ENCODE measurements around the gene CSDE1.
"Not testable (repeated sequence)": the region's sequence is repeated elsewhere in the genome, so short reads cannot be mapped to it uniquely, and the experiment has no call there.

The CSDE1 gene

DNA sequence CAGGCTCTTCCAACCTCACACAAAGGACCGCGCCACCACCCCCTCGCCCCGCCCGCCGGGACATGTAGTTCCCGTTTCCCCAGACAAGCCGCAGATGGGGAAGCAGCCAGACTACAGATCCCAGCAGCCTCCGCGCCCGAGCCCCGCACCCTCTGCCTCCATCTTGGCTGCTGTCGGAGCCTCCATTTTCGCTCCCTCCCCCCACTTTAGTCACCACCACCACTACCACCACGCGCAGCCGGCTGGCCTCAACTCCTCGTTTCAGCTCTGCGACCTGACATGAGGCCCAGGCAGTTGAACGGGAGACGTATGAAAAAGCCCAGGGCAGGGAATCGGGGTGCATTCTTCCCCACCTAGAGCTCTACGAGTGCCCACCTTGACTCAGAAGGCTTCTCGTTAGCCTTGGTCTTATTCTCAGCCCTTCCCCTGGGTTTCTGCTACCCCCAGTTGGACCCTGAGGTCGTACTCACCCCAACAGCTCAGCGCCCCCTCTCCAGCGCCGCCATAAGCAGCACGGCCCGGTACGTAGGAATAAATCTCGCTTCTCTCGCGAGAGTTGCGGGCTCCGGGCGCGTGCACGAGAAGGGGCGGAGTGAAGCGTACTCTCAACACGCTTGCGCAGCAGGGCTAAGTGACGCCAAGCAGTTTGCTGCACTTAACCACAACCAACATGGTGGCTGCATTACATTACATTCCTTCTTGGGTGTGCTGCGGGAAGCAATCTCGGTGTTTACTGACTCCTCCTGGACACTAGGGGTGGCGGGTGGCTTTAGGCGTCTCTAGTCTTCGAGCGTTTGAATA lies at the start of gene CSDE1:
Gene CSDE1, minus strand, starts transcription at position 530 of the 801 bp plus-strand sequence. CDS start 18,094 bp downstream, outside the sequence.
- DNase-seq (ENCODE audit: low read depth in 2 of 3, low spot score in 2 of 3), result peak; percentile 81 to 90 (median 90)

DNA sequence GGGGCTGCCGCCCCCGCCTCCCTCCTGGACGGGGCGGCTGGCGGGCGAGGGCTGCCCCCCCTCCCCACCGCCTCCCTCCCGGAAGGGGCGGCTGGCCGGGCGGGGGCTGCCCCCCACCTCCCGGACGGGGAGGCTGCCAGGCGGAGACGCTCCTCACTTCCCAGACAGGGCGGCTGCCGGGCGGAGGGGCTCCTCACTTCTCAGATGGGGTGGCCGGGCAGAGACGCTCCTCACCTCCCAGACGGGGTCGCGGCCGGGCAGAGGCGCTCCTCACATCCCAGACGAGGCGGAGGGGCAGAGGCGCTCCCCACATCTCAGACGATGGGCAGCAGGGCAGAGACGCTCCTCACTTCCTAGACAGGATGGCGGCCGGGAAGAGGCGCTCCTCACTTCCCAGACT lies 46.7 kb upstream of the CSDE1 start:
- not testable (repeated sequence) for DNase-seq (ENCODE audit: low read depth in 2 of 3, low spot score in 2 of 3)

- no peak for DNase-seq (ENCODE audit: low read depth in 2 of 3, low spot score in 2 of 3)
Observed at GRCh38 chr1:114803001-114803400, 45.2 kb upstream of the CSDE1 start.

DNA sequence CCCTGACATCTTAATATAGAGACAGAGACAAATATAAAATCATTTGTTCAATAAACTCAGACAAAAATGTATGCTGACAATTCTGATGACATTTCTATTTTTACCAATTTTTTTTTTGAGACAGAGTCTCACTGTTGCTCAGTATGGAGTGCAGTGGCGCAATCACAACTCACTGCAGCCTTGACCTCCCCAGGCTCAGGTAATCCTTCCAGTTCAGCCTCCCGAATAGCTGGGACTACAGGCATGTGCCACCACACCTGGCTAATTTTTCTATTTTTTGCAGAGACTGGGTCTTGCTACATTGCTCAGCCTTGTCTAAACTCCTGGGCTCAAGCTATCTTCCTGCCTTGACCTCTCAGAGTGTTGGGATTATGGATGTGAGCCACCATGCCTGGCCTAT lies 36.3 kb upstream of the CSDE1 start:
- no peak for DNase-seq (ENCODE audit: low read depth in 2 of 3, low spot score in 2 of 3)

GRCh38 chr1:114790581-114790980 lies 32.8 kb upstream of the CSDE1 start:
- DNase-seq (ENCODE audit: low read depth in 2 of 3, low spot score in 2 of 3), result not testable (repeated sequence)

- not testable (repeated sequence) for DNase-seq (ENCODE audit: low read depth in 2 of 3, low spot score in 2 of 3)
Observed at GRCh38 chr1:114786440-114786839, 28.7 kb upstream of the CSDE1 start.

GRCh38 chr1:114782476-114782875 lies 24.7 kb upstream of the CSDE1 start:
- no peak for DNase-seq (ENCODE audit: low read depth in 2 of 3, low spot score in 2 of 3)

- DNase-seq (ENCODE audit: low read depth in 2 of 3, low spot score in 2 of 3), result peak; percentile 65 to 86 (median 83)
Observed at GRCh38 chr1:114780344-114781226, 22.8 kb upstream of the CSDE1 start, which contains the start of gene SIKE1. TSS of gene SIKE1 (minus strand) at chr1:114780685. CDS start at chr1:114780607, 78 bp downstream.

DNA sequence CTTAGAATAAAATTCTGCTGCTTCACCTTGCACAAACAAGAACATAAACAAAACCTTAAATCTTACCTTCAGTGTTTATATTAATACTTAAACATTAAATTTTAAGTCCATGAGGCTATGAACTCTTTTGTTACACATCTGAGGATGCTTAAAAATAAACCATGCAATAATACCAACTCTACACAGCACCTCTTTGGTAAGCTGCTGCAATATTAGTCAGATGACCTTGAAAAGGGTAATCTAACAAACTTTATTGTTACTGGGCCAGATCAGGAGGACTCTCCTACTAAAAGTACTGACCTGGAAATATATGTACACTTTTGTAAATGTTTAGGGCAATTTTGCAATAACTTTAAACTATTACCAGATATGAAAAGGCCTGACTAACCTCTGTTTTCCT lies 21.9 kb upstream of the CSDE1 start:
- DNase-seq (ENCODE audit: low read depth in 2 of 3, low spot score in 2 of 3), result no peak

DNA sequence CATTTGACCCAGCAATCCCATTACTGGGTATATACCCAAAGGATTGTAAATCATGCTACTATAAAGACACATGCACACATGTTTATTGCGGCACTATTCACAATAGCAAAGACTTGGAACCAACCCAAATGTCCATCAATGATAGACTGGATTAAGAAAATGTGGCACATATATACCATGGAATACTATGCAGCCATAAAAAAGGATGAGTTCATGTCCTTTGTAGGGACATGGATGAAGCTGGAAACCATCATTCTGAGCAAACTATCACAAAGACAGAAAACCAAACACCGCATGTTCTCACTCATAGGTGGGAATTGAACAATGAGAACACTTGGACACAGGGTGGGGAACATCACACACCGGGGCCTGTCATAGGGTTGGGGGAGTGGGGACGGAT lies 18.9 kb upstream of the CSDE1 start:
- not testable (repeated sequence) for DNase-seq (ENCODE audit: low read depth in 2 of 3, low spot score in 2 of 3)

GRCh38 chr1:114771992-114772391 lies 14.2 kb upstream of the CSDE1 start:
- DNase-seq (ENCODE audit: low read depth in 2 of 3, low spot score in 2 of 3), result no peak

DNA sequence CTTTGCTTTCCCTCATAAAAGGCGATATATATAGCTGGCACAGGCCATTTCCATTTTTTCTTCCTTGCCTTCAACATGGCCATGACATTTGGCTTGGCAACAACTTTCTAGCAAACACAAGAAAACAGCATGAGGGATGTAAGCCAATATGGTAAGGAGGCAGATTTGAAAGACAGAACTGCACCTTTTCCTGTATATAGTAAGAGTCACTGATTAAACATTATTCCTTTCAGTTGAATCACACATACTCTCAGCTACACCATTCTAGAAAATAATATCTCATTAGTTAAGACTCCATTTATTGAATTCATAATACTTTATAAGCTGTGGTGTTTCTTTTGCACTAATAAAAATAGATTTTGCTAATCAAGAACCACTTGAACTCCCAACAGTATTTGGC lies 13.2 kb upstream of the CSDE1 start:
- no peak for DNase-seq (ENCODE audit: low read depth in 2 of 3, low spot score in 2 of 3)

GRCh38 chr1:114764689-114765088 lies 6.9 kb upstream of the CSDE1 start:
- DNase-seq (ENCODE audit: low read depth in 2 of 3, low spot score in 2 of 3), result no peak

DNA sequence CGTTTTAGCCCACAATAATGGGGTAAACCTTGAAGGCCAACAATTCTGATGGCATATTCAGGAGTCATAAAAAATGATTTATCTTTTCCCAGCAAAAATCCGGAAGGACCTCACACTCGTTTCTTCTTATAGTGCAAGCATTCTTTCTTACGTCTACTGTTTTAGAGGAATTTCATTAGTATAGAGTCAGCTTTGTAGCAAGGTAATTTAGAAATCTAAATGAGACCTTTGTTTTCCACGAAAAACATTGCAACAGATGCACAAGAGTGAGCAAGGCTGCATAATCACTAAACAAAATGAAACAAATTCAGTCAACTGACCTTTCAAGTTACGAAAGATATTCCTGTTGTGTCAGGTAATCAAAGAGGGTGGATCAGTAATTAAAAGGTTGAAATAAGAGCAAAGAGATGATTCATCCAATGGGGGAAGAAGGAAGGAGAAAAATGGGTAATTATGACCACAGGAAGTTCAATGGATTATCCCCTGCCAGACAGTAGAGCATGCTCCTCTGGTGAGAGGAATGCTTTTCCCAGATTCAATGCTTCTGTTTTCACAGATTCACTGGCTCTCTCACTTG lies 560 bp upstream of the CSDE1 start:
- no peak for DNase-seq (ENCODE audit: low read depth in 2 of 3, low spot score in 2 of 3)

- peak in 1 of 3 experiments; percentile 12 for DNase-seq (ENCODE audit: low read depth in 2 of 3, low spot score in 2 of 3)
Observed at GRCh38 chr1:114756949-114757454, 782 bp downstream of the CSDE1 start.

GRCh38 chr1:114756009-114756892 lies 1.5 kb downstream of the CSDE1 start:
- no peak for DNase-seq (ENCODE audit: low read depth in 2 of 3, low spot score in 2 of 3)

GRCh38 chr1:114755006-114755931 lies 2.5 kb downstream of the CSDE1 start:
- DNase-seq (ENCODE audit: low read depth in 2 of 3, low spot score in 2 of 3), result no peak

GRCh38 chr1:114753702-114754101 lies 4.1 kb downstream of the CSDE1 start:
- DNase-seq (ENCODE audit: low read depth in 2 of 3, low spot score in 2 of 3), result not testable (repeated sequence)

DNA sequence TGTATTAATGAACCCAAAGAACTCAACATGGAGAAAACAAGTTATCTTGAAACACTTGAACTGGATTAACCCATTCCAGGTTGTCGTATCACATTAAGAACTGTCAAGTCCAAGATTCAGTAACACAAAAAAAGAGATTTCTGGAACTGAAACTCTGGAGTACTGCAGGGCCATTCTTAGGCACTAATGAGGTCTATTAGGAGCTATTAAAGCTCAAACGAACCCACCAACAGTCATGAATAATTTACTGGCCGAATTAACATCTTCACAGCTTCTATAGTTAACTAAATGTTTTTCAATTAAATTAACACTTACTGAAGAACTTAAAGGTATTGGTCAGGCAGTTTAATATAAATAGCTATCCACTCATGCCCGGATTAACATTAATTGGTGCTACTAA lies 4.6 kb downstream of the CSDE1 start:
- no peak for DNase-seq (ENCODE audit: low read depth in 2 of 3, low spot score in 2 of 3)
